ENCODE results near the gene ADGRB3.

Gene ADGRB3

DNA sequence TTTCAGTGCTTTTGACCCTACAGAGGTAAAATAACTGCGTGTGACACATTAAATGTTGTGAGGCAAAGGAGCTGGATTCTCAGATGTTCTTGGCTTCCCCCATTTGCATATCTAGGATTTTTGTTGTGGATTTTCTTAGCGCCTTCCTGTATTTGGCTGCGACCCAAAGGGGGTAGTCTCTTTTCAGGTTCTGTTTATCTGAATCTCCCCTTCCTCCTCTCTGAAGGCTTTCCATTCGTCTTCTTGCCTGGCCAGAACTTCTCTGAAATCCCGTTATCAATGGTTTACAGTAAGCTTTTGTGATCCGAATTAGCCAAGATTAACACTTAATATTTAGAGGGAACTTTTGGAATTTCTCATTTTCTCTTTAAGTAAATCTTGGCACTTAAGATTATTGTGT lies 60.8 kb downstream of the ADGRB3 start:
- TF ChIP-seq, protein P1, sequence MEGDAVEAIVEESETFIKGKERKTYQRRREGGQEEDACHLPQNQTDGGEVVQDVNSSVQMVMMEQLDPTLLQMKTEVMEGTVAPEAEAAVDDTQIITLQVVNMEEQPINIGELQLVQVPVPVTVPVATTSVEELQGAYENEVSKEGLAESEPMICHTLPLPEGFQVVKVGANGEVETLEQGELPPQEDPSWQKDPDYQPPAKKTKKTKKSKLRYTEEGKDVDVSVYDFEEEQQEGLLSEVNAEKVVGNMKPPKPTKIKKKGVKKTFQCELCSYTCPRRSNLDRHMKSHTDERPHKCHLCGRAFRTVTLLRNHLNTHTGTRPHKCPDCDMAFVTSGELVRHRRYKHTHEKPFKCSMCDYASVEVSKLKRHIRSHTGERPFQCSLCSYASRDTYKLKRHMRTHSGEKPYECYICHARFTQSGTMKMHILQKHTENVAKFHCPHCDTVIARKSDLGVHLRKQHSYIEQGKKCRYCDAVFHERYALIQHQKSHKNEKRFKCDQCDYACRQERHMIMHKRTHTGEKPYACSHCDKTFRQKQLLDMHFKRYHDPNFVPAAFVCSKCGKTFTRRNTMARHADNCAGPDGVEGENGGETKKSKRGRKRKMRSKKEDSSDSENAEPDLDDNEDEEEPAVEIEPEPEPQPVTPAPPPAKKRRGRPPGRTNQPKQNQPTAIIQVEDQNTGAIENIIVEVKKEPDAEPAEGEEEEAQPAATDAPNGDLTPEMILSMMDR (IDR thresholded peaks at IDR 0.05): no peak
- H3K4me3 ChIP-seq: no peak overlapping the region
- H3K27ac ChIP-seq: no peak overlapping the region
- DNase-seq (ENCODE audit: low spot score): no peak

DNA sequence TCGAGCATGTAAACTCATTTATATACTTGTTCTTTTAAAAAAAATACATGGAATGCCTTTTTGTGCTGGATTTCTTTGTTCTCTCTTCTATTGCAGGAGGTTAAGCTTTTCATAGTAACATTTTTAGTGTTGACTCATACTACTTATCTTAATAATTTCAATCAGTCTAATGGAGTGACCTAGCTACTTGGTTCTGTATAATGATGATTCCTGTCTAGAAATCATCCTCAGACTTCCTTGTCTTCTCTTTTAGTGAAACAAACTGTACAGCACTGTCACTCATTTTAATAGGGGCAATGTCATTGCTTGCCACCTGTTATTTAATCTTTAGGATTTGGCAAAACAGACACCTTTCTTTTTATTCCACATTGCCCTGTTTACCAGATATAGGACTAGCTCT lies 62.3 kb downstream of the ADGRB3 start:
- DNase-seq (ENCODE audit: low spot score): no peak
- Histone ChIP-seq H3K27ac (no peak overlapping the region), H3K4me3 (no peak overlapping the region)
- TF ChIP-seq, protein P1 (IDR thresholded peaks at IDR 0.05): no peak

DNA sequence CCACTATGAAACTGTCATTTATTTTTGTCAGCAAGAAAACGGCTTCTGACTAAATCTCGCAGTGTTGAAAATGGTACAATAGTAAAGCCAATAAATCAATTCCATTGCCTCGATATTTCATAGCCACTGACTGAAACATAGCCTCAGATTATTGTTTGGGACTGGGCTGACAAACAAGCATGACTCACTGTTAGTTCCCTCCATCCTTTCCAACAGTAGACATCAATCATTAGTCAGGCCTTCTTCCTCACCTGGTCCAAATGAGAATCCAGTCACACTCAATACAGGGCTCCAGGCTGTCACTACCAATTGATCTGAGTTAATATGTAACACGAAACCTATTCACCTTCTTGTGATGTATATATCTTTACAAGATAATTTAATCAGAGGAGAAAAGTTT lies 66.1 kb downstream of the ADGRB3 start:
- no peak overlapping the region for H3K4me3 ChIP-seq
- no peak for DNase-seq (ENCODE audit: low spot score)
- no peak overlapping the region for H3K27ac ChIP-seq
- TF ChIP-seq, protein P1 (IDR thresholded peaks at IDR 0.05): no peak

DNA sequence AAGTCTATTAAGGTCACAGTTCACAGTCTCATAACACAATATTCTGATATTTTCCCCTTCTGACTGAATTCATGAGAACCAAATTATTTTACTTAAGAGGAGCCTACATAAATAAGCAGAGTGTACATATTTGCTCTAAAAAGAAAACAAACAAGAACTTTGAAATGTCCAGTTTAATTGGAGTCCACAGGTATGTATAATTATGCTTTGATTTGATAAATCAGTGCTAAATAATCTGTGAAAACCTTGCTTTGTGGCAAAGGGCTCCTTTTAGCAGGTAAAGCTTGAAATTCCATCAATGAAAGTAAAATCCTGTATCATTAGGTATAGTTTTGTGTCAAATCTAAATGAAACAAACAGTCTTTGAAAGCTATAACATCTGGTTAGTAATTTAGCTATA lies 69.4 kb downstream of the ADGRB3 start:
- no peak overlapping the region for H3K27ac ChIP-seq
- no peak for DNase-seq (ENCODE audit: low spot score)
- H3K4me3 ChIP-seq: no peak overlapping the region
- TF ChIP-seq, protein P1 (IDR thresholded peaks at IDR 0.05): no peak

DNA sequence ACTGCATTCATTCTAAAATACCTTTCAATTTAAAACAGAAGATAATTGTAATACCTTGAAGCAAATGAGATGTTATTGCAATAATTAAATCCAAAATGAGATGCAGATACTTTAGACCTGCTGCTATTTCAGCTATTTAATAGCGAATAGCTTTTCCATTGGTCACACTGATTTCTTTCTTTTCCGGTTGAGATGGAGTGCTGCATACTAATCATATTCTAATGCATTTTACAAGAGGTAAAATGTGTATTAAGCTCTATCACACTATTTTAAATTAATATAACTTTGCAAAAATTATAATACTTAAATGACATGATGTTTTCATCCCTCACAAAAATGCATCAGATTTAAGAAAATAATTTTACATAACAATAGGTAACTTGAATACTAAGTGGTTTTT lies 74.0 kb downstream of the ADGRB3 start:
- TF ChIP-seq, protein P1 (IDR thresholded peaks at IDR 0.05): no peak
- no peak for DNase-seq (ENCODE audit: low spot score)
- H3K27ac ChIP-seq: no peak overlapping the region
- H3K4me3 ChIP-seq: no peak overlapping the region

DNA sequence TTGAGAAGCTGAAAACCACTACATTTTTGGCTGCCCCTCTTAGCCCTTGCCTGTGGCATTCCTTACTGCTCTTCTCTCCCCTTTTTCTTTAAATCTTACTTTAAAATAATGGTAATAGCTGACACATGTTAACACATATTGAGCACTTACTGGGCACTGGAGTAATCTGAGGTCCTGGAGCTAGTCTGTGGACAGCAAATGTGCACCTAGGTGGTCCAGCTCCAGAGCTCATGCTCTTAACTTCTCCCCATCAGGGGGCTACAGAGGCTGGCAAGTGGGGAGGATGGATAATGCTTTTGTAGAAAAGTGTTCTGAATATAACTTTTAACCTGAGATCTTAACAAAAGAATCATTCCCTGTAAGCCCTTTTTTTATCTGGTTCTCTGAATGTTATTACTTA lies 74.8 kb downstream of the ADGRB3 start:
- H3K4me3 ChIP-seq: no peak overlapping the region
- H3K27ac ChIP-seq: no peak overlapping the region
- DNase-seq (ENCODE audit: low spot score): no peak
- TF ChIP-seq, protein P1 (IDR thresholded peaks at IDR 0.05): no peak

DNA sequence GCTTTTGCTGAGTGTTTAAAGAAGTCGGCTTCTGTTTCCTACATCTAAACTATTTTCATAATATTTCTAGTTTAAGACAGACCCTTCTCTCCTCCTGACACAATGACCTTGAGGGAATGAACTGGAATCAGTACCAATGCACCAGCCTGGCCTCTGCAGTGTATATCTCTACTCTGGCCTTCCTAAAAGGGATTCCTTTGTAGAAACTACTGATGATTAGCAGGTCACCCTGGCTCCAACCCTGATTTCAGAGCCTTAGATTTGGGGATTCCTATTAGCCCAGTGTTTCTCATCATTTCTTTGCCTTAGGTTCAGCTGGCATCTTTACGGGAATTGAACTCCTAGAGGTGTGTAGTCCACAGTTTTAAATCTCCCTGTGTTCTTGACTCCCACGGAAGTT lies 75.4 kb downstream of the ADGRB3 start:
- DNase-seq (ENCODE audit: low spot score): no peak
- H3K4me3 ChIP-seq: no peak overlapping the region
- H3K27ac ChIP-seq: no peak overlapping the region
- TF ChIP-seq, protein P1 (IDR thresholded peaks at IDR 0.05): no peak

Measured in coronary artery (tissue), 2 donors.